Measurements from ENCODE around the gene SUSD1.

GRCh38 chr9:112168197-112168596 is 6.9 kb downstream of the SUSD1 start:
- TF ChIP-seq CTCF (IDR thresholded peaks at IDR 0.05) (no peak), POLR2AphosphoS5 (IDR thresholded peaks at IDR 0.05) (no peak), EP300 (IDR thresholded peaks at IDR 0.05) (no peak)
